NCI-H446 treated with DMSO at 0.1 percent for 48 hours (cell line): ENCODE results near the gene ASTN2.

Experiments used
- DNase-seq: peaks from one replicate; lab custom pipeline; 2025; lab: John Stamatoyannopoulos, UW

The ASTN2 gene

DNA sequence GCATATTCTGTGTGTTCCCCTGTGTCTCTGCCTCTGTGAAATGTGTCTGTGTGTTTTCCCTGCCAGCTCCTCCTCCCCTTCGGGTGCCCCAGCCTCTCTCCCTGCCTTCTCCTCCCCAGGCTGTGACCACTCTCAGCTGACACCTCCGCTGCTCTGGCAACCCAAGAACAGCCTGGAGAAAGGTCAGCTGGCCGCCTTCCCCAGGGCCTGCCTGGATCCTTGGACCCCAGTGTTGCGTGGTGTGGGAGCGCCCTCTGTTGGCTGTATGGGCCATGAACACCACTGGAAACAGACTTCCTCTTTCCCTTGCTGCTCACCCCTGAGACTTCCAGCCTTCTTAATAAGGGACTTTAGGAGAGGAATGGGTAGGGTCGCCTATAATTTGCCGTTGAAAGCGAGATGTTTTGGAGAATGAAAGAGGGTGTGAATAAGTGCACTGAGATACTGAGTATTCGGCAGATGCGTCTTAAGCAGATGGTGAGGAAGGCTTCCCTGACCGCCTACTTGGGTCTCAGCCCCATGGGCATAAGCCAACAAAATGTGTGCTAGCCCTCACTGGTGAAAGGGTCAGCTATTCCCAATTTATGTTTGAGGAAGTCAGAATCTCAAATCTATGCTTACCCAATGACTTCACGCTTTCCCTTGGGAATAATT lies 842.6 kb downstream of the ASTN2 start:
- no peak for DNase-seq

DNA sequence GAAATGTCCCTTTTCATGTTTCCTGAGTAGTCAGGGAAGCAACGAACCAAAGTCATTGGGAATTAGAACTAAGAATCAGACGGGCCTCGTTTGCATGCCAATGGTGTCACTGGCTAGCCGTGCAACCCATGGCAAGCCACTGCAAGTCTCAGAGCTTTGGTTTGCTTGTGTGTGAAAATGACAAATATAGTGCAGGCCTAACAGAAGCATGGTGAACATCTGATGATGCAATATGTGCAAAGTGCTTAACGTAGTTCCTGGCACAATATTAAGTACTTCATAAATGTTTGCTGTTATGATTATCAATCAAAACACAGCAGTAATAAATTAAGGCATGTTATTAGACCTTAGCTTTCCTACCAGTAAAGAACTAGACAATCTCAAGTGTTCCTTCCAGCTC lies 845.7 kb downstream of the ASTN2 start:
- no peak for DNase-seq

DNA sequence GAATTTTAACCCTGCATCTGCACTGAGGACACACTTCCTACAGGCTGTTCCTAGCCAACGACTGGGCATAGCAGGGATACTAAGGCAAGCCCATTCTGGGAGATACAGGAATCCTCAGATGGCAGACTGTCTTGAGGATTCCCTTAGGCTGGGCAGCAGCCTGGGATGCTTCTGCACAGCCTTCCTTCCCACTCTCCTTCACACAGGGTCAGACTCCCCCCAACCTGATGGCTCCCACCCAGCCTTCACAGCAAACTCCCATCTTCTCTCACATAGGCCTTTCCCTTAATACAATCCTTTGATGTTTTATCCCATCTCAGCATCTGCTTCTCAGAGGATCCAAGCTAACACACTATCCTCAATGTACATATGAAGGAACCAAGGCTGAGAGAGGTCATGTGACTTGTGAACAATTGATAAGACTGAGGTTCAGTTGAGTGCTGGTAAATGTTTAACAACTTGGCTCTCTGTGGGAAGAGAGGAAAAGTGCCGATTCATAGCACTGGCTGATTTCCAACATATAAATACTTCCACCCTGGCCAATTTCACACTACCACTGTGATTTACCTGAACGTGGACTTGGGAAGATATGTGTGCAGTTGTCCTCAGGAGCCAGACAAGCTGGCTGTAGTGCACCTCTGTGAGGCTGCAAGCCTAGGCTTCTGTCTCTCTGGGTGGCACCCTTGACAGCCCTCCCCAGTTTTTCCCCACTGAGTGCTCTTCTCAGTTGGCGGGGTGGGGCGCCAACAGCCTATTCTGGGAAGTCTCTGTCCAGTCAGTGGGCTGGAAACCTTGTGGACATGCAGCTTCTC lies 848.0 kb downstream of the ASTN2 start:
- no peak for DNase-seq

DNA sequence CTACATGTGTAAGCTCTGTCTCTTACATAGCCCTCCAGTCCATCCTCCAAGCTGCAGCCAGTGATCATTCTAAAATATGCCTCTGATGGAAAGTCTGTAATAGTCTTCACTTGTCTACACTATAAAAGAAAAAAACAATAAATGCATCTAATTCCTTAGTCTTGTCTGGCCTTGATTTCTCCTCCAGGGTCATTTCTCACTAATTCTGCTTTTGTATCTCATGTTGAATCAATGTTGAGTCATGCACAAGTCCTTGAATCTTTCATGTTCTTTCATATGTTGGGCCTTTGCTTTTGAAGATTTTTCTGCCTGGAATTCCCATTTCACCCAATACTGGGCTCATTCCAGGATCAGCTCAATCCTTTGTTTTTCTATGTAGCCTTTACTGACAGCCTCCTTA lies 848.9 kb downstream of the ASTN2 start:
- no peak for DNase-seq

DNA sequence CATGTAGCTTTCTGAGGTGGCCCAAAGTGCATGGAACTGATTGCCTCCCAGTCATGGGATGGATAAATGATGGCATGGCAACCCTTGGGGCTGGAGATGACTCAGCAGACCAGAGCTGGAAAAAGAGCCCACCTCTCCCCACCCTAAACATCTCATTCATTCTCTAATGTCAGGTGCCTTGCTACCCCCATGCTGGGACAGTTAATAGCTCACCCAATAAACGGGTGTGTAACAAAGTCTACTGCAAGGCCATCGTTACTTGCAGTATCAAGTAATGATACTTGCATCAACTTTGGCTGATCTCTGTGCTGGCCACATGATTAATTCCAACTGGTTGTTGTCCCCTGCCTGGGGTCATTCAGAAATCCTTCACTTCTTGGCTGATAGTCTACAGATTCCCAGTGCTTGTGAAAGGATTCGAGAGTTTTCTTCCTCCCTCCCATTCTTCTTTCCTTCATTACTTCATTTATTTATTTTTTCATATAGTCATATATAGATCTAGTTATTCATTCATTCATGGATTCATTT lies 850.5 kb downstream of the ASTN2 start:
- no peak for DNase-seq

DNA sequence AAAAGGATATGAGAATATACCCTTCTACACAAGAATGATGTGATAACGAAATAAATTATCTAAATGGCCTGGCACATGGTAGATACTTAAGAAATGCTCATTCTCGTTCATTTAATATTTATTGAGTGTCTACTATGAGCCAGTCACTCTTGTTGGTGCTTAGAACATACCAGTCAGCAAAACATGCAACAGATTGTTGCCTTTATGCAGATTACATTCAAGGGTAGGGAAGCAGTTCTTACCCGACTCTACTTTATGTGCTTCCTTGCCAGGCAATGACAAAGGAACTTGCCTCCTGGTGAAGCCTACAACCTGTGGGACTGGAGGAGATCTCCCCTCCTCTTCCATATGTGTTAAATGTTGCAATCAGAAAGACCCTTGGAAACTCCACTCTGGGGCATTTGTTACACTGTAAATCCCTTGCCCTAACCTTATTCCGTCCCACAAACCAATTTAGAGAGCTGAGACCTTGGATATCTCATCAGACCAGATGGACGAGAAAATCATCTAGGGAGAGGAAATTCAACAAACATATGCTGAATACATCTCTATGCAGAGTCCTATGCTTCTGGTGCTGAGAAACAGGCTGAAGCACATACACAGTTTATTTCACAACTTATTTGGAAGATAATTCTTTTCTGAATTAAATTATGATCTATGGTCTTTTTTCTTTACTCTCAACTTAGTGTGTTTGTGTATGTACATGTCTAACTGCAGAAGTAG lies 855.9 kb downstream of the ASTN2 start:
- DNase-seq, result no peak

DNA sequence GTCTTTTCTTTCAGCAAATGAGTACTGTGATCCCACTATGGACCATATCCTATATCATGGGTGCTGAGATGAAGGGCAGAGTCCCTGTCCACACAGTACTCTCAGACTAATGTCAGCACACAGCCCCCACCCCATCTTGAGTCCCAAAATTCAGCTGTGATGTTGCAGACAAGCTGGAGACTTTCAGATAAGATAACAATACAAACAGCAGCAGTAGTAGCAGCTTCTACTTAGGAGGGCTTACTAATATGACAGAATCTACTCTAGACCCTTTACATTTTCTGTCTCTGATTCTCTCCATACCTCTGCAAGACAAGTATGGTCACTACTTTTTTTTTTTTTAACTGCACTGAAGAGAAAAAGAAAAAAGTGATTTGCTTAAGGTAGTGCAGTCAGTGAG lies 856.8 kb downstream of the ASTN2 start:
- no peak for DNase-seq

DNA sequence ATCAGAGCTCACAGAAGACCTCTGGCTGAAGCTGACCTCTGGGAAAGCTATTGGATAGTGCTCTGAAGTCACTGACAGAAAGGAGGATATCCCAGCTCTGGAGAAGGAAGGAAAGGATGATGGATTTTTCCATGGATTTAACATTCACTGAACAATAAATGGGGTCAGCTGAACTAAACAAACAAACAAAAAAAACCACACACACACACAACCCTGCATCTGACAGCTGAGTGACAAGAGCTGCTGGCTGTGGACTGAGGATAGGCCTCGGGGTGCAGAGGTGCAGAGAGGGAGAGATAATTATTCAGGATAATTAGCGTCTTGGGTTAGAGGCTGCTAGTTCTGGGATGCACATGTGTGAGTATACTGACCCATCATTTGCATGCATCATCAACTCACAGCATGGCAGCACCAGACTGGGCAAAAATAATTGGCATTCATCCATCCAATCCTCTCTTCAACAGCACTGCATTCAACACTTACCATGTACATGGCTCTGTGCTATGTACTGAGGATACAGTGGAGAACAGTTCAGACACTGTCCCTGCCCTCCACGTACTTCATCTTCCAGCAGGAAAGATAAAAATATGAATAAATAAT lies 859.2 kb downstream of the ASTN2 start:
- DNase-seq, result no peak

DNA sequence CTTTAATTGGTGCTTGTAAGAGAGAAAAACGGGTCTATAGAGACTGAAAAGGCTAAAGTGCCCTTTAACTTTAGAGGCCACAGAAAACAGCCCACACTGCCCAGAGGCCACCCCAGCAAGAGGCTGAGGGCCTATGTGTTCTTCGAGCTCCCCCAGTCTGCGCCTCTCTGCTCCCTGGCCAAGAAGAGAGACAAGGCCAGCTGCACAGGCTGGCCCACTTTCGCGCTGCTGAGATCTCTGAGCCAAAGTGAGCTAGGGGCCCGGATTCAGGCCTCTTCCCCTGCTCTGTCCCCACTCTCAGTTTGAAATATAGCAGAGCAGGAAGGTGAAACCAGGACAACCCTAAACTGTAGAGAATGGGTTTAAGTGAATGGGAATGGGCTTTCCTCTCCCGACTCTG lies 859.7 kb downstream of the ASTN2 start:
- no peak for DNase-seq

DNA sequence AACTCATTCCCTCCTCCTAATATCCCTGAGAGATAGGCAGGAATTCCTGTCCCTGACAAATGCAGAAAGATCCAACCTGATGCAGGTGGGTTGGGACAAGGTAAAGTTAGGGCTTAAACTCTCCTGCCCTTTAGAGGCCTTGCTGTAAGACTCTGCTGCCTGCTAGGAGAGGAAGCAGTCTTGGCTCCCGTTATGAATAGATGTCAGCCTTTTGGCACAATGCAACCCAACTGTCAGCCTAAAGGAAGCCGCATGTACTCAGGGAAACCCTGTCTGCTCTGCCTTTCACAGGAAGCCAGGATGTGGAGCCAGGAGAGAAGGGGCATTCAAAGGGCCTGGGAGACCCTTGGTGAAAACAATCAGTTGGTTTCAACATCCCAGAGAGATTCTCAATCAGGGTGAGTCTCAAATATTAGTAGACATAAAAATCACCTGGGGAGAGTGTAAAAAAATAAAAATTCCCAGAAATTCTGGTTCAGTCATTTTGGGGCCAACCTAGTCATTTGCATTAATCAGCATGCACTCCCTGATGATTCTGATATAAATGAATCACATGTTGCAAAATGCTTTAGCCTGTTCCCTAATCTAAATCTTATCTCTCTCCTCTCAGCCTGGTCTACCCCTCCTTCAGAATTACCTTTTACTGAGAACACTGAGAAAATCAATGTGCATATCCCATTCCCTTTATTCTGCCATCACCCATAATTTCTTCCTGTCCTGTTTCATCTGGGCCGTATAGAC lies 864.0 kb downstream of the ASTN2 start:
- DNase-seq, result peak; percentile 26

DNA sequence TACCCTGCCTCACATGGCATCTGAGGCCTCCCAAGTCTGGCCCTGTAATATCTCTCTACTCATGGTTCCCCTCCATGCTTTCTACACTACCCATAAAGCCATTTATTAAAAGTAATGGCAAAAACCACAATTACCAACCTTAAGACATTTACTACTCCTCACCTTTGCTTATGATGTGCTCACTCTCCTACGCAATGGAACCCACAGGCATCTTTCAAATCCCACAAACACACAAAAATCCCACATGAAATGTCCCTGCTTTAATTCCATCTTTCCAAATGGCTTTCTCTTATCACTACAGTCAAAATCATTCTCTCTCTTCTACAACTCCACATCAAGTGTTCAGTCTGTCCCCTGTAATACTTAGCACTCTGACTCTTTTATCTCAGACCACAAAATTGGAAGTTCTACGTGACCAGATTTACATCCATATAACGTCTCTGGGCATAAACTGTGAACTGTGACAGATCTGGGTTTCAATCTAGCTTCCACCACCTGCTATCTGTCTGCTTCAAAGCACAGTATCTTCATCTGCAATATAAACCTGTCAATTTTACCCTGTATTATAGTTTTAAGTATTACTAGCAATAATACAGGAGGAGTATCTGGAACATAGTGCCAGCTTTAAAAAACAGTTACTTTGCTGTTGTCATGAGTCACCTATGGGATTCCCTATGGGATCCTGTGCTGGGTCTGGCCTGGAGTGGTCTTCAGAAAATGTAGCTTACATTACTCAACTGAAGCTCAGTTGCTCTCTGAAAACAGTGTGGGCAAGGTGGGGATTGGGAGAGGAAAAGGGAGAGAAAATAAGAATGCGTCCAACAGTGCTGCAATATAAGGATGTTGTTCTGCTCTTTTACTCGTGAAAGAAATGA lies 864.8 kb downstream of the ASTN2 start:
- no peak for DNase-seq

DNA sequence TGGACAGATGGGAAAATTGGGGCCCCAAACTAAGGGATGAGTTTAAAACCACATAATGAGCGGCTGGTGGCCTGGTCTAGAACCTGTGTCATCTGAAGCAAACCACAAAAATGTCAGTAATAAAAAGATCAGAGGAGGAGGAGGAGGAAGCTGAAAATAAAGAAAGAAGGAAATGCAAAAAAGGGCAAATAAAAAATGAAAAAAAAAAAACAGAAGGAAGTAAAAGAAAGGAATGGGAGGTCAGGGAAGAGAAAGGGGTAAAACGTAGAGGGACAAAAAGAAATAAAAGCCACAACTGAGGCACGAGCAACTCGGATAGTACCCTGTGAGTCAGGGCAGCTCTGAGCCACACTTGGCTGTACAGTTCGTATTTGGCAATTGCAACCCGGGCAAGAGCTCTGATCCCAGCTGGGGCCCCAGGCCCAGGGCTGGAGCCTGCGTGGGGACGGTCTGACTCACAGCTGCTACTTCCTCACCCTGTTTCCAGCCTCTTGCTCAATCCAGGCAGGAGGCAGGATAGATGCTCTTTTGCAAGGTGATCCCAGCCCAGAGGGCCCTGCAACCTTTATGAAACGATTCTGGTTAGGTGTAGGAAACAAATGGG lies 865.7 kb downstream of the ASTN2 start:
- peak; percentile 17 for DNase-seq

DNA sequence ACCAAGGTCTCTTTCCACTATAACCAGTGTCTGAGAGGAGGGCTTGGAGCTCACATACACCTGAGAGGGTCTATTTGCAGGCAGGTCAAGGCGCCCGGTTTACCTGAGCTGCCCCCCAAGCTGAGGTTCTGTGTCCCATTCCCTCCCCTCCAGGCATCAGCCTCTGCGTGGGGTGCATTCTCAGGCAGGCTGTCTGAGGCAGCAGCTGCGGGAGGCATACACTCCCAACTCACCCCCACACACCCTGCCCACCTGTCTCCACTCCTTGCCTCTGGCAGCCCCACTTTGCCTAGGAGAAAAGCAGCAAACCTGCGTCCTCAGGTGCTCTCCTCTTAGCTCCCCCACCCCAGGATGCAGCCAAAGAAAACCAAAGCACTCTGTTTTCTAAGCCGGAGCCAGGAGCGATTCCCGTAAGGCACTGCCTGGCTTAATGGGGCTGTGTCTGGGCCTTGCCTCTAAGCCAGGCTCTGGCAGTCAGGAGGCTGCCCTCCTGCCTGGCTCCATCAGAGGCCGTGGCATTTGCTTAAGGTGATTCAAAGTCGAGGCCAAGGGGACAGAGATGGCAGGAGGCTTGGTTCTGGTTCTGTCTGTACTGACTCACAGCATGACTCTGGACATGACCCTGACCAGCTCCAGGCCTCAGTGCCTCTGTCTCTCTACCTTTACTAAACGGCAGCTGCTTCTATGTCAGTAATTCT lies 867.0 kb downstream of the ASTN2 start:
- DNase-seq, result no peak

DNA sequence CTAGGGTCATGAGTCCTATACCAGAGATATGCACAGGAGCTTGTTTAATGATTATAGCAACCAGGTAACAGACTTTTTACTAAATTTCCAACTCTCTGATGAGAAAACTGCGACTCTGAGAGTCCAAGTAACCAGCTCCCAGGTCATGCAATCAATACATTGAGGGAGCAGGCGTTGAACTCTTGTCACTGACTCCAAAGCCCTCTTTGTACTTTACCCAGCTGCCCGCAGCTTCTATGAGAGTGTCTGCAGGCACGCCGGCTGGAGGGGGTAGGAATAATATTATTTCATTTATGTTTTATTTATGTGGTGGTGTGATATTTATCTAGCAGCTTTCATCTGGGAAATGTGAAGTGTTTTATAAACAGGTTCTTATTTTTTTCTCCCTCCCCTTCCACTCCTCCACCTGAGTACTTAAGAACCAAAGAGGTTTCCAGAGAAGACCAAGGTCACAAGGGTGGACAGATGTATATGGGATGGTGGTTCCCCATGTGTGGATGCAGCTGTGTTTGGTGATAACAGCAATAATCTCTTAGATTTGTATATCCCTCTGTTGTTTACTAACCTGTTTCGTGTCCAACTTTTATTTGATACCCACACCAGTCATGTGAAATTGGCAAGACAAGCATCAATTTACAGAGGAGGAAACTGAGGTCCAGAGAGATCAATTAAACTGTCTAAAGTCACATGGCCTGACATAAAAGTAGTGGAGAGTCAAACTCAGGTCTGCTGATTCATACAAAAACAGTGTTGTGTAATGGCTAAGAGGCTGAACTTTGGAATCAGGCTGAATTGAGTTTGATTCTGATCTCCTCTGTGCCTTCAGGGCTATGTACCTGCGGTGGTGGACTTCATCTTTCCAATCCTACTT lies 867.9 kb downstream of the ASTN2 start:
- no peak for DNase-seq

DNA sequence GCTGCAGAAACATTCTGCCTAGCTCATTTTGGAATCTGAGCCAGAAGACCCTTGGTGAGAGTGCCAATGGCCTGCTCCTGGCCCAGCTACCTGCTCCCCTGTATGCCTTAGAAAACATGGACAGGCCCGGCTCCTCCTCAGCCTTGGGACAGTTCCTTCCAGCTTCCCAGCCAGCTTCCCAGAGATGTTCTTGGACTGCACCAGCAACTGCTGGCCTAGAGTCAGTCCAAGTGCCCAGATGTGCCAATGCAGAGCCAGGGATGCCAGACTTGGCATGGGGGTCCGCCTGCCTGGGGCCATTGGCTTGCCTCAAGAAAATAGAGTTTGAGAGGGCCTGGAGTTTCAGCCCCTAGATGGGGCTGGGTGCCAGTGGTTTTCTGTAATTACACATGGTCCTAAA lies 870.0 kb downstream of the ASTN2 start:
- no peak for DNase-seq

DNA sequence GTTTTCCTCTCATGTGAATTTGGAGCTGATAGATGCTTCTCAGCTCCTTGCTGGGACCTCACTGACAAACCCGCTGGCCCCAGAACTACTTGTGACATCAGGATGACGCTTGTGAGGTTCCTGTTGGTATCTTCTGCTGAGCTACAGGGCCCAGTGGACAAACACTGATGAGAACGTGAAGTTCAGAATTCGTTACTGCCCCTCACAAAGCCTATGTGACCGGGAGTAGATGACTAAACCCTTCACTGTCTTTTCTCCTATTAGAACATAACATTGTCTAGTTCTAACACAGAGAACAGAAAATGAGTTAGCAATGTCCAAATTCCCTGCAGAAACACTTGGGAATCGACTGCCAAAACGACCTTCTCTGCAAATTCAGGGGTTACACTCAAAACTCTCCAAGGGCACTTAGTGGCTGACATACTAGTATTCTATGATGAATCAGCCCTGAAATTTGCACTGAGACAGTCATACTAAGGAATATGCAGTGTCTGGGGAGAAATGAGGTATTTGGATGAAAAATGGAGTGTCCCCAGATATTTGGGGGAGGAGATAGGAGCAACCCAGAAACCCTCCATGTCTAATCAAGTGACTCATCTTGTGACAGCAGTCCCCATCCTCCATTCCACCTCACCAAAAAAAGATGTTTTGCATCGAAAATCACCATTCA lies 871.0 kb downstream of the ASTN2 start:
- DNase-seq, result no peak

DNA sequence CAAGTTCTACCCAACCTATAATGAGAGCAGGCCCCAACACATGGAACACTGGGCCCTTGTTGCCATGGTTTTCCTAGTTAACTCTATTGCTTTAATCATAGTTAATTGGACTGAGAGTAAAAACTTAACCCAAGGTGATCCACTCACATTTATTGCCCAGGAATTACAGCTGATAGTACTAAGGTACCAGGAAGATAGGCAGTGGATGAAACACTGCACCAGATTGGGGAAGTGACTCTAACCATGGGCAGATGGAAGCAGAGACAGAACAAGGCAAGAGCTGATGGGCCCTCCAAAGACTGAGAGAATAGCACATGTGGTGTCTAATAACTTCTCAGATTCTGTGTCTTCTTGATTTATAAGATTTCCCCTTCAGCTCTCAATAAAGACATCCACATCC lies 873.5 kb downstream of the ASTN2 start:
- no peak for DNase-seq

DNA sequence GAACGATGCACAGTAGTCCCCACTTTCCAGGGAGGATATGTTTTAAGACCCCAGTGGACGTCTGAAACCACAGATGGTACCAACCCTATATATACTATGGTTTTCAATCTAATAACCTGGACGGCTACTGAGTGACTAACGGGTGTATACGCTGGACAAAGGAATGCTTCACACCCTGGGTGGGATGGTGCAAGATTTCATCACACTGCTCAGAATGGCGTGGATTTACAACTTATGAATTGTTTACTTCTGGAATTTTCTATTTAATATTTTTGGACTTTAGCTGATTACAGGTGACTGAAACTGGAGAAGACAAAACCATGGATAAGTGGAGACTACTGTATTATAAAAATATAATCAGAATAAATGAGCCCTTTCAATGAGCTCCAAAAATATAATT lies 875.3 kb downstream of the ASTN2 start:
- DNase-seq, result no peak
